DND-41 (cell line): ENCODE measurements around the gene KLHL1.

ENCODE experiments used
- EZH2 ChIP-seq: IDR thresholded peaks from 3 replicates; pipeline ENCODE4 v1.6.1; 2012; ENCODE audit warnings: borderline replicate concordance, low read depth, mild to moderate bottlenecking, moderate library complexity, low read length, inconsistent platforms; ENCODE audit not compliant: severe bottlenecking
- TF ChIP-seq, protein P1 (sequence below): IDR thresholded peaks from 2 replicates; pipeline ENCODE4 v1.5.1; 2012; ENCODE audit warnings: borderline replicate concordance, low read length, moderate library complexity, mild to moderate bottlenecking; ENCODE audit not compliant: poor library complexity, severe bottlenecking; ENCODE audit errors: extremely low read depth

DNA sequence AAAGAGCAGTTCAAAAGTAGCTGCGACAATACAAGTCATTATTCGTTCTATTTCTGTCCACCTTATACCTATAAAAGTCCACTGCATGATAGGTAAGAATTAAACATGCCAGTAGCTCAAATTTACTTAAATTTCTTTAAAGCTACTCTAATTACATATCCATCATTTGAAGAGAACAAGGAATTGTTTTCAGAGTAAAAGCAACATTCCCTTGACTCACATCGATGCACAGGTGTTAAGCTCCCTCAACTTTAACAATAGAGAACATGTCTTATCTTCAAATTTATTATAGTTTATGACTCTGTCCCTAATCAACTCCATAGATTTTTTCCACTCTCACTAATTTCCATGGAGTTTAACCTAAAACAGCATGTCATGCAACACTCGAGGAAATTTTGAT is 158.1 kb downstream of the KLHL1 start:
- TF ChIP-seq, protein P1, sequence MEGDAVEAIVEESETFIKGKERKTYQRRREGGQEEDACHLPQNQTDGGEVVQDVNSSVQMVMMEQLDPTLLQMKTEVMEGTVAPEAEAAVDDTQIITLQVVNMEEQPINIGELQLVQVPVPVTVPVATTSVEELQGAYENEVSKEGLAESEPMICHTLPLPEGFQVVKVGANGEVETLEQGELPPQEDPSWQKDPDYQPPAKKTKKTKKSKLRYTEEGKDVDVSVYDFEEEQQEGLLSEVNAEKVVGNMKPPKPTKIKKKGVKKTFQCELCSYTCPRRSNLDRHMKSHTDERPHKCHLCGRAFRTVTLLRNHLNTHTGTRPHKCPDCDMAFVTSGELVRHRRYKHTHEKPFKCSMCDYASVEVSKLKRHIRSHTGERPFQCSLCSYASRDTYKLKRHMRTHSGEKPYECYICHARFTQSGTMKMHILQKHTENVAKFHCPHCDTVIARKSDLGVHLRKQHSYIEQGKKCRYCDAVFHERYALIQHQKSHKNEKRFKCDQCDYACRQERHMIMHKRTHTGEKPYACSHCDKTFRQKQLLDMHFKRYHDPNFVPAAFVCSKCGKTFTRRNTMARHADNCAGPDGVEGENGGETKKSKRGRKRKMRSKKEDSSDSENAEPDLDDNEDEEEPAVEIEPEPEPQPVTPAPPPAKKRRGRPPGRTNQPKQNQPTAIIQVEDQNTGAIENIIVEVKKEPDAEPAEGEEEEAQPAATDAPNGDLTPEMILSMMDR, result no peak
- TF ChIP-seq EZH2, result no peak
